ENCODE data around the gene ZNF407.

DNA sequence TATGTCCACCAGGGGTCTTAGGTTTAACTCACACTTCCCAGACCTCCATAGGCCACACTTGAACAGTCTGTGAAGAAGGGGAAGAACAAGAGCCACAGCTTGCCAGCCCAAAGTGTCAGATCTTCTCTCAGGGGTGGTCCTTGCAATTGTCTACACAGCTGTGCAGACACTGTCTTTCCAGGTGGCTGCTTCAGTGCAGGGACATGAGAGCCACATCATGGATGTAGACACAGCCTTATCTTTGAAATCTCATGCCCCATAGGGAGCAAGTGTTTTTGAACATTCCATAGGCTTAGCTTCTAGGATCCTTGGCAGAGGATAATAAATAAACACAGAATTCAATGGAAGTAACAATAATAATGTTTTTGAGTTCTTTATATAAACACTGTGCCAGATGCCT lies 6.7 kb downstream of the ZNF407 start:
- TF ChIP-seq, protein P1, sequence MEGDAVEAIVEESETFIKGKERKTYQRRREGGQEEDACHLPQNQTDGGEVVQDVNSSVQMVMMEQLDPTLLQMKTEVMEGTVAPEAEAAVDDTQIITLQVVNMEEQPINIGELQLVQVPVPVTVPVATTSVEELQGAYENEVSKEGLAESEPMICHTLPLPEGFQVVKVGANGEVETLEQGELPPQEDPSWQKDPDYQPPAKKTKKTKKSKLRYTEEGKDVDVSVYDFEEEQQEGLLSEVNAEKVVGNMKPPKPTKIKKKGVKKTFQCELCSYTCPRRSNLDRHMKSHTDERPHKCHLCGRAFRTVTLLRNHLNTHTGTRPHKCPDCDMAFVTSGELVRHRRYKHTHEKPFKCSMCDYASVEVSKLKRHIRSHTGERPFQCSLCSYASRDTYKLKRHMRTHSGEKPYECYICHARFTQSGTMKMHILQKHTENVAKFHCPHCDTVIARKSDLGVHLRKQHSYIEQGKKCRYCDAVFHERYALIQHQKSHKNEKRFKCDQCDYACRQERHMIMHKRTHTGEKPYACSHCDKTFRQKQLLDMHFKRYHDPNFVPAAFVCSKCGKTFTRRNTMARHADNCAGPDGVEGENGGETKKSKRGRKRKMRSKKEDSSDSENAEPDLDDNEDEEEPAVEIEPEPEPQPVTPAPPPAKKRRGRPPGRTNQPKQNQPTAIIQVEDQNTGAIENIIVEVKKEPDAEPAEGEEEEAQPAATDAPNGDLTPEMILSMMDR (IDR thresholded peaks at IDR 0.05): no peak
- no peak for TF ChIP-seq POLR2A (IDR thresholded peaks at IDR 0.05)

All from heart left ventricle (tissue), 13 donors.